Suprapubic skin (tissue), 4 donors: ENCODE results near the gene FAM9C. TPM values are rescaled to one million over a fixed set of nuclear protein-coding genes. Genes with fewer than 3 reads are reported as not detected.
A peak's percentile ranks its signal among the peaks of the same experiment; 100 is the strongest.

Experiments used
- DNase-seq, 2 donors: peaks; one replicate each; pipeline ENCODE4 v3.0.0-alpha.2; 2019; ENCODE audit warnings: low spot score in 2 of 2
- H3K27ac ChIP-seq: fragments of 200-600 bp; sonication (generic); one replicate; pipeline ENCODE4 v1.5.1; 2019
- H3K27me3 ChIP-seq: fragments of 200-600 bp; sonication (generic); one replicate; pipeline ENCODE4 v1.5.1; 2019
- H3K36me3 ChIP-seq: fragments of 200-600 bp; sonication (generic); one replicate; pipeline ENCODE4 v1.5.1; 2019
- H3K4me1 ChIP-seq: fragments of 200-600 bp; sonication (generic); one replicate; pipeline ENCODE4 v1.5.1; 2019
- H3K4me3 ChIP-seq: fragments of 200-600 bp; sonication (generic); one replicate; pipeline ENCODE4 v1.5.1; 2019; ENCODE audit warnings: mild to moderate bottlenecking
- H3K9me3 ChIP-seq: fragments of 200-600 bp; sonication (generic); one replicate; pipeline ENCODE4 v1.5.1; 2019
- CTCF ChIP-seq, 2 donors: fragments of 200-600 bp in 1 of 2; fragments of 450-650 bp in 1 of 2; sonication (generic) in 1 of 2; IDR thresholded peaks; one replicate each; pipeline ENCODE4 v1.5.1; 2016 to 2019; ENCODE audit warnings: antibody characterized with exemption in 2 of 2, mild to moderate bottlenecking in 1 of 2, moderate library complexity in 1 of 2
- EP300 ChIP-seq: sonication (generic); formaldehyde crosslinking; IDR thresholded peaks from one replicate; pipeline ENCODE4 v1.6.1; 2017; ENCODE audit warnings: antibody characterized with exemption
- POLR2A ChIP-seq, 2 donors: fragments of 450-650 bp; IDR thresholded peaks; one replicate each; pipeline ENCODE4 v1.6.1; 2017; ENCODE audit warnings: antibody characterized with exemption in 2 of 2, mild to moderate bottlenecking in 2 of 2, moderate library complexity in 2 of 2
- POLR2AphosphoS5 ChIP-seq, 3 donors: sonication (generic); formaldehyde crosslinking; IDR thresholded peaks; one replicate each; pipeline ENCODE4 v1.6.1; 2017; ENCODE audit warnings: antibody characterized with exemption in 3 of 3
- WGBS: methylation state at CpG from one replicate; pipeline ENCODE4 v1.1.5; 2018; 5-methylcytosine and 5-hydroxymethylcytosine counted together
- total RNA-seq, 4 donors: library from RNA; depleted of rRNA; stranded (reverse); fragments of >200 nt; gene quantifications; one replicate each; pipeline ENCODE4 v1.1.0, GENCODE V29; 2016

The FAM9C gene
- total RNA-seq, 4 donors from 2014 or later: not detected

- peaks cover 5% of the 10 kb centered on the region for H3K4me1 ChIP-seq
- no peaks in the 10 kb centered on the region for H3K36me3 ChIP-seq
- no peaks in the 10 kb centered on the region for H3K9me3 ChIP-seq
- H3K4me3 ChIP-seq: no peak overlapping the region
- no peak for DNase-seq
- WGBS: 63% methylated on average over 3 of the region's 3 CpGs
- TF ChIP-seq CTCF (IDR thresholded peaks at IDR 0.05) (no peak), POLR2A (IDR thresholded peaks at IDR 0.05) (no peak), EP300 (no peak), POLR2AphosphoS5 (IDR thresholded peaks at IDR 0.05) (no peak)
- no peak overlapping the region for H3K27ac ChIP-seq
- no peaks in the 10 kb centered on the region for H3K27me3 ChIP-seq
These were observed 28.7 kb downstream of the FAM9C start for GRCh38 chrX:13015536-13016236.

GRCh38 chrX:13014111-13015096 lies 30.0 kb downstream of the FAM9C start:
- H3K4me3 ChIP-seq: no peak overlapping the region
- H3K27ac ChIP-seq: no peak overlapping the region
- H3K4me1 ChIP-seq: peaks cover 5% of the 10 kb centered on the region
- no peaks in the 10 kb centered on the region for H3K36me3 ChIP-seq
- 60% methylated on average over 7 of the region's 7 CpGs for WGBS
- TF ChIP-seq CTCF (IDR thresholded peaks at IDR 0.05) (no peak), POLR2A (IDR thresholded peaks at IDR 0.05) (no peak), POLR2AphosphoS5 (IDR thresholded peaks at IDR 0.05) (no peak), EP300 (no peak)
- H3K27me3 ChIP-seq: no peaks in the 10 kb centered on the region
- DNase-seq: no peak
- H3K9me3 ChIP-seq: no peaks in the 10 kb centered on the region

GRCh38 chrX:13013363-13014110 lies 30.9 kb downstream of the FAM9C start:
- Histone ChIP-seq H3K4me3 (no peak overlapping the region), H3K4me1 (peaks cover 5% of the 10 kb centered on the region), H3K27me3 (no peaks in the 10 kb centered on the region), H3K9me3 (no peaks in the 10 kb centered on the region), H3K27ac (peak overlapping the region; percentile 8), H3K36me3 (no peaks in the 10 kb centered on the region)
- TF ChIP-seq CTCF (IDR thresholded peaks at IDR 0.05) (no peak), EP300 (no peak), POLR2AphosphoS5 (IDR thresholded peaks at IDR 0.05) (no peak), POLR2A (IDR thresholded peaks at IDR 0.05) (no peak)
- WGBS: 55% methylated on average over 8 of the region's 8 CpGs
- DNase-seq: no peak

GRCh38 chrX:13010546-13010945 lies 33.9 kb downstream of the FAM9C start:
- WGBS: 79% methylated on average over 2 of the region's 2 CpGs
- H3K36me3 ChIP-seq: no peaks in the 10 kb centered on the region
- no peak for DNase-seq
- H3K27ac ChIP-seq: no peak overlapping the region
- H3K27me3 ChIP-seq: no peaks in the 10 kb centered on the region
- H3K4me3 ChIP-seq: no peak overlapping the region
- TF ChIP-seq CTCF (IDR thresholded peaks at IDR 0.05) (no peak), EP300 (no peak), POLR2A (IDR thresholded peaks at IDR 0.05) (no peak), POLR2AphosphoS5 (IDR thresholded peaks at IDR 0.05) (no peak)
- H3K4me1 ChIP-seq: peaks cover 23% of the 10 kb centered on the region
- no peaks in the 10 kb centered on the region for H3K9me3 ChIP-seq
